GM12875 (cell line): ENCODE data around the gene KERA.
"Not testable (repeated sequence)": the region's sequence is repeated elsewhere in the genome, so short reads cannot be mapped to it uniquely, and the experiment has no call there.

Source experiments
- H3K4me3 ChIP-seq: one replicate; pipeline ENCODE4 v1.5.1; 2011; ENCODE audit warnings: low read depth, low read length, control low read depth
- CTCF ChIP-seq: IDR thresholded peaks from 2 replicates; pipeline ENCODE4 v1.5.1; 2011; ENCODE audit warnings: low read depth, mild to moderate bottlenecking, control low read depth, inconsistent platforms, low read length, moderate library complexity, borderline replicate concordance; ENCODE audit not compliant: insufficient read depth

Gene KERA

GRCh38 chr12:91091916-91092715 is 34.3 kb upstream of the KERA start:
- no peak overlapping the region for H3K4me3 ChIP-seq
- TF ChIP-seq CTCF: no peak

- not testable (repeated sequence) for H3K4me3 ChIP-seq
Observed at GRCh38 chr12:91089953-91090352, 32.1 kb upstream of the KERA start.

GRCh38 chr12:91080041-91080440 is 22.2 kb upstream of the KERA start:
- TF ChIP-seq CTCF: no peak

GRCh38 chr12:91078501-91078900 is 20.7 kb upstream of the KERA start:
- no peak for TF ChIP-seq CTCF
- H3K4me3 ChIP-seq: no peak overlapping the region

More at GRCh38 chr12:91080041-91080440, 22.2 kb upstream of the KERA start:
- H3K4me3 ChIP-seq: no peak overlapping the region

GRCh38 chr12:91077228-91077954 is 19.6 kb upstream of the KERA start:
- no peak overlapping the region for H3K4me3 ChIP-seq
- no peak for TF ChIP-seq CTCF

- no peak for TF ChIP-seq CTCF
- no peak overlapping the region for H3K4me3 ChIP-seq
Observed at GRCh38 chr12:91074851-91075250, 17.0 kb upstream of the KERA start.

- no peak for TF ChIP-seq CTCF
- no peak overlapping the region for H3K4me3 ChIP-seq
Observed at GRCh38 chr12:91074154-91074709, 16.4 kb upstream of the KERA start.
